SK-N-SH treated with all-trans-retinoic acid at 6 μM for 48 hours (cell line): ENCODE measurements around the gene NINJ2.

Experiments
- BACH2 ChIP-seq: fragments of 250-450 bp; sonication (Bioruptor Pico); IDR thresholded peaks from 2 replicates; pipeline ENCODE4 v1.9.0; 2021; ENCODE audit warnings: mild to moderate bottlenecking, borderline replicate concordance
- CREB5 ChIP-seq: fragments of 250-450 bp; sonication (Bioruptor Pico); IDR thresholded peaks from 2 replicates; pipeline ENCODE4 v1.5.1; 2020; ENCODE audit warnings: low read depth, mild to moderate bottlenecking, moderate library complexity
- PATZ1 ChIP-seq: fragments of 250-450 bp; sonication (Bioruptor Pico); IDR thresholded peaks from 2 replicates; pipeline ENCODE4 v1.8.0; 2020; ENCODE audit warnings: mild to moderate bottlenecking, moderate library complexity, borderline replicate concordance
- TOX ChIP-seq: fragments of 250-450 bp; sonication (Bioruptor Pico); IDR thresholded peaks from 2 replicates; pipeline ENCODE4 v1.8.0; 2021; ENCODE audit warnings: mild to moderate bottlenecking, moderate library complexity, borderline replicate concordance

- TF ChIP-seq CREB5 (no peak), PATZ1 (CRISPR knock-in tag) (no peak), BACH2 (CRISPR knock-in tag) (no peak), TOX (CRISPR knock-in tag) (no peak)
These were observed 106.7 kb downstream of the NINJ2 start for GRCh38 chr12:556498-556897.
